Tibial nerve (tissue), 3 donors: ENCODE measurements around the gene ZNF827.

ENCODE experiments used
- POLR2A ChIP-seq, 2 donors: fragments of 450-650 bp; IDR thresholded peaks; one replicate each; pipeline ENCODE4 v1.6.1; 2017; ENCODE audit warnings: antibody characterized with exemption in 2 of 2, mild to moderate bottlenecking in 2 of 2, moderate library complexity in 2 of 2
- TF ChIP-seq, protein P1 (sequence below), 5 experiments: fragments of 200-600 bp in 3 of 5; fragments of 450-650 bp in 2 of 5; sonication (generic) in 3 of 5; IDR thresholded peaks; one replicate each; pipeline ENCODE4 v1.5.1; 2016 to 2019; ENCODE audit warnings: antibody characterized with exemption in 5 of 5, mild to moderate bottlenecking in 3 of 5, moderate library complexity in 2 of 5

DNA sequence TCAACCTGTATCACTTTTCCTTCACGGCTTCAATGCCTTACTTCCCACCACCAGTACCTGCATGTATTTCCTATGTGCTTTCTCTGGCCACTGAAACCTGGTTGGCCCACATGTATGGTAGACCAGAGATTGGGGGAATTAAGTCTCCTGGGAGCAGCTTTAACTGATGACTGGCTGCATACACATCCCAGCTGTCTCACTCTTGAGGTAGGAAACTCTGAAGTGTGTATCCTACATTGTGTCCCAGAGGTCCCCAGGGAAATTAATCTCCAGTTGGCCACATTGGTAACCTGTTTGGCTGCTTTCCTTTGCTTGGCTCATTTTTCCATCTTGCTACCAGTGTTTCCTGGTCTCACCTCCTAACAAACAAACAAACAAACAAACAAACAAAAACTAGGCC lies 124.4 kb downstream of the ZNF827 start:
- no peak for TF ChIP-seq POLR2A (IDR thresholded peaks at IDR 0.05)
- TF ChIP-seq, protein P1, sequence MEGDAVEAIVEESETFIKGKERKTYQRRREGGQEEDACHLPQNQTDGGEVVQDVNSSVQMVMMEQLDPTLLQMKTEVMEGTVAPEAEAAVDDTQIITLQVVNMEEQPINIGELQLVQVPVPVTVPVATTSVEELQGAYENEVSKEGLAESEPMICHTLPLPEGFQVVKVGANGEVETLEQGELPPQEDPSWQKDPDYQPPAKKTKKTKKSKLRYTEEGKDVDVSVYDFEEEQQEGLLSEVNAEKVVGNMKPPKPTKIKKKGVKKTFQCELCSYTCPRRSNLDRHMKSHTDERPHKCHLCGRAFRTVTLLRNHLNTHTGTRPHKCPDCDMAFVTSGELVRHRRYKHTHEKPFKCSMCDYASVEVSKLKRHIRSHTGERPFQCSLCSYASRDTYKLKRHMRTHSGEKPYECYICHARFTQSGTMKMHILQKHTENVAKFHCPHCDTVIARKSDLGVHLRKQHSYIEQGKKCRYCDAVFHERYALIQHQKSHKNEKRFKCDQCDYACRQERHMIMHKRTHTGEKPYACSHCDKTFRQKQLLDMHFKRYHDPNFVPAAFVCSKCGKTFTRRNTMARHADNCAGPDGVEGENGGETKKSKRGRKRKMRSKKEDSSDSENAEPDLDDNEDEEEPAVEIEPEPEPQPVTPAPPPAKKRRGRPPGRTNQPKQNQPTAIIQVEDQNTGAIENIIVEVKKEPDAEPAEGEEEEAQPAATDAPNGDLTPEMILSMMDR (IDR thresholded peaks at IDR 0.05) = no peak
